HFFc6 (cell line): ENCODE results near the gene PPOX. TPM values are rescaled to one million over a fixed set of nuclear protein-coding genes. Genes with fewer than 3 reads are reported as not detected.

Experiments used
- DNase-seq: peaks from one replicate; pipeline ENCODE4 v3.0.0-alpha.2; 2018
- H3K27ac Mint-ChIP-seq: 2 replicates; pipeline ENCODE4 v1.8.0; 2020; ENCODE audit warnings: mild to moderate bottlenecking, mixed read lengths
- H3K27me3 Mint-ChIP-seq: 2 replicates; pipeline ENCODE4 v1.8.0; 2021; ENCODE audit warnings: mild to moderate bottlenecking, moderate library complexity, mixed read lengths; ENCODE audit not compliant: insufficient read depth
- H3K36me3 Mint-ChIP-seq: 2 replicates; pipeline ENCODE4 v1.8.0; 2021; ENCODE audit warnings: low read depth, mixed read lengths
- H3K4me1 Mint-ChIP-seq: 2 replicates; pipeline ENCODE4 v1.8.0; 2020; ENCODE audit warnings: low read depth, mixed read lengths
- H3K4me3 Mint-ChIP-seq: 2 replicates; pipeline ENCODE4 v1.8.0; 2020; ENCODE audit warnings: mild to moderate bottlenecking, moderate library complexity, mixed read lengths
- H3K9me3 Mint-ChIP-seq: 2 replicates; pipeline ENCODE4 v1.8.0; 2020; ENCODE audit warnings: mild to moderate bottlenecking, mixed read lengths
- CTCF ChIP-seq: fragments of 200-600 bp; sonication (generic); IDR thresholded peaks from 2 replicates; pipeline ENCODE4 v1.5.0; 2021; ENCODE audit warnings: antibody characterized with exemption, mild to moderate bottlenecking
- total RNA-seq, 6 experiments: library from RNA; stranded (reverse); fragmentation: NEBNext Ultra II Directional; extraction: Animal tissue kit (Norgen Biotek cat#: 25700); gene quantifications; 2 replicates in 1 of 6; 3 replicates in 5 of 6; pipeline ENCODE4 v1.2.3, GENCODE V29; 2021

PPOX gene
- total RNA-seq, 6 experiments from 2014 or later, result 11.8 to 15.2 (median 13.5) TPM

- Mint-ChIP-seq H3K9me3 (no peaks in the 10 kb centered on the region), H3K27ac (peak overlapping the region; percentile 86), H3K4me3 (no peak overlapping the region; the same call in 1 of the 2 replicates), H3K36me3 (no peaks in the 10 kb centered on the region), H3K27me3 (peaks cover 5% of the 10 kb centered on the region; the same call in 1 of the 2 replicates), H3K4me1 (peaks cover 53% of the 10 kb centered on the region)
- no peak for DNase-seq
- no peak for TF ChIP-seq CTCF
These were observed 29.9 kb downstream of the PPOX start for GRCh38 chr1:161196111-161196510.

- H3K9me3 Mint-ChIP-seq, result no peaks in the 10 kb centered on the region
- DNase-seq, result peak; percentile 68
- no peaks in the 10 kb centered on the region for H3K36me3 Mint-ChIP-seq
- H3K27ac Mint-ChIP-seq, result peak overlapping the region; percentile 86
- no peak for TF ChIP-seq CTCF
- peaks cover 5% of the 10 kb centered on the region for H3K27me3 Mint-ChIP-seq
- H3K4me1 Mint-ChIP-seq, result peaks cover 59% of the 10 kb centered on the region
- peak overlapping the region; percentile 81 for H3K4me3 Mint-ChIP-seq
These were observed 30.6 kb downstream of the PPOX start for GRCh38 chr1:161196521-161197451.

GRCh38 chr1:161197560-161198193 lies 31.5 kb downstream of the PPOX start:
- Mint-ChIP-seq H3K36me3 (peaks cover under 1% of the 10 kb centered on the region; the same call in 1 of the 2 replicates), H3K4me1 (peaks cover 58% of the 10 kb centered on the region), H3K27me3 (peaks cover 5% of the 10 kb centered on the region), H3K9me3 (no peaks in the 10 kb centered on the region), H3K4me3 (peak overlapping the region; percentile 81), H3K27ac (peak overlapping the region; percentile 86)
- TF ChIP-seq CTCF, result no peak
- no peak for DNase-seq

- DNase-seq, result peak; percentile 32
- Mint-ChIP-seq H3K4me1 (peaks cover 56% of the 10 kb centered on the region), H3K4me3 (peak overlapping the region; percentile 81), H3K27ac (peak overlapping the region; percentile 86), H3K36me3 (peaks cover 3% of the 10 kb centered on the region; the same call in 1 of the 2 replicates), H3K9me3 (no peaks in the 10 kb centered on the region), H3K27me3 (peaks cover 5% of the 10 kb centered on the region)
- no peak for TF ChIP-seq CTCF
These were observed 32.1 kb downstream of the PPOX start for GRCh38 chr1:161198194-161198896.

GRCh38 chr1:161198897-161199431 lies 32.7 kb downstream of the PPOX start, which contains the start of gene ADAMTS4:
TSS of gene ADAMTS4 (minus strand) at chr1:161199054. CDS start at chr1:161198627, 427 bp downstream.
- TF ChIP-seq CTCF, result no peak
- peak; percentile 82 for DNase-seq
- Mint-ChIP-seq H3K4me3 (peak within 1 kb of the TSS; percentile 81), H3K27ac (peak within 1 kb of the TSS; percentile 99), H3K9me3 (no peaks in the 10 kb centered on the region), H3K36me3 (peaks cover 7% of the 10 kb centered on the region), H3K4me1 (peaks cover 61% of the 10 kb centered on the region), H3K27me3 (peaks cover 5% of the 10 kb centered on the region)
